Cardiac muscle cell (in vitro differentiated cells and primary cell): ENCODE data around the gene CEP89. TPM values are rescaled to one million over a fixed set of nuclear protein-coding genes. Genes with fewer than 3 reads are reported as not detected.
"Not testable (repeated sequence)": the region's sequence is repeated elsewhere in the genome, so short reads cannot be mapped to it uniquely, and the experiment has no call there.

Source experiments
- DNase-seq, 2 donors: peaks; one replicate each; pipeline versions ENCODE4 v3.0.0 to v3.0.0-alpha.2; 2010 to 2017; ENCODE audit warnings: low read depth in 1 of 2, low spot score in 1 of 2
- H3K27ac ChIP-seq: fragments of 200-600 bp; sonication (generic); 2 replicates; pipeline ENCODE4 v1.5.1; 2016
- H3K27me3 ChIP-seq: fragments of 200-600 bp; sonication (generic); 2 replicates; pipeline ENCODE4 v1.6.0; 2016; ENCODE audit warnings: control low read depth
- H3K36me3 ChIP-seq: fragments of 200-600 bp; sonication (generic); 2 replicates; pipeline ENCODE4 v1.5.1; 2016; ENCODE audit warnings: control low read depth
- H3K4me1 ChIP-seq: fragments of 200-600 bp; sonication (generic); 2 replicates; pipeline ENCODE4 v1.8.1; 2017; ENCODE audit warnings: low read depth, mild to moderate bottlenecking, mixed run types
- H3K4me3 ChIP-seq: fragments of 200-600 bp; sonication (generic); 2 replicates; pipeline ENCODE4 v1.5.1; 2016; ENCODE audit warnings: mild to moderate bottlenecking
- H3K9me3 ChIP-seq: fragments of 200-600 bp; sonication (generic); 2 replicates; pipeline ENCODE4 v1.5.1; 2017; ENCODE audit warnings: low read depth, mild to moderate bottlenecking, control low read depth
- CTCF ChIP-seq: IDR thresholded peaks from 2 replicates; pipeline ENCODE4 v1.5.1; 2012; ENCODE audit warnings: low read depth, mild to moderate bottlenecking, low read length
- polyA plus RNA-seq: library from polyadenylated mRNA; unstranded; fragments of >200 nt; fragmentation: Nextera tagmentation; extraction: Ambion mirVana; gene quantifications from 2 replicates; pipeline ENCODE4 v1.2.1, GENCODE V29; 2016
- total RNA-seq: library from RNA; depleted of rRNA; stranded (reverse); fragments of >200 nt; gene quantifications from 2 replicates; pipeline ENCODE4 v1.2.3, GENCODE V29; 2016

The CEP89 gene
- total and polyA plus RNA-seq, 2 experiments from 2014 or later = 19.4 to 20.0 TPM

- no peaks in the 10 kb centered on the region for H3K4me1 ChIP-seq
- no peaks in the 10 kb centered on the region for H3K27me3 ChIP-seq
- H3K36me3 ChIP-seq = peaks cover 3% of the 10 kb centered on the region
- no peak for DNase-seq
- no peak overlapping the region for H3K27ac ChIP-seq
- H3K4me3 ChIP-seq = no peak overlapping the region
- H3K9me3 ChIP-seq = no peaks in the 10 kb centered on the region
- no peak for TF ChIP-seq CTCF
These were observed 29.2 kb upstream of the CEP89 start for GRCh38 chr19:33000910-33001309.

GRCh38 chr19:33000510-33000909 is 28.8 kb upstream of the CEP89 start:
- peaks cover 3% of the 10 kb centered on the region for H3K36me3 ChIP-seq
- no peak for TF ChIP-seq CTCF
- H3K27me3 ChIP-seq = no peaks in the 10 kb centered on the region
- no peaks in the 10 kb centered on the region for H3K4me1 ChIP-seq
- no peak overlapping the region for H3K27ac ChIP-seq
- H3K9me3 ChIP-seq = no peaks in the 10 kb centered on the region
- no peak for DNase-seq
- H3K4me3 ChIP-seq = no peak overlapping the region

GRCh38 chr19:32998722-32999121 is 27.0 kb upstream of the CEP89 start:
- H3K4me1 ChIP-seq = no peaks in the 10 kb centered on the region
- peaks cover 7% of the 10 kb centered on the region for H3K36me3 ChIP-seq
- no peaks in the 10 kb centered on the region for H3K27me3 ChIP-seq
- H3K27ac ChIP-seq = no peak overlapping the region
- DNase-seq = no peak
- H3K9me3 ChIP-seq = no peaks in the 10 kb centered on the region
- no peak overlapping the region for H3K4me3 ChIP-seq
- no peak for TF ChIP-seq CTCF

- TF ChIP-seq CTCF = no peak
- Histone ChIP-seq H3K36me3 (peaks cover 7% of the 10 kb centered on the region), H3K9me3 (no peaks in the 10 kb centered on the region), H3K4me1 (no peaks in the 10 kb centered on the region), H3K27me3 (no peaks in the 10 kb centered on the region), H3K4me3 (no peak overlapping the region), H3K27ac (no peak overlapping the region)
- DNase-seq = no peak
These were observed 26.1 kb upstream of the CEP89 start for GRCh38 chr19:32997716-32998355.

- not testable (repeated sequence) for H3K4me3 ChIP-seq, H3K36me3 ChIP-seq, H3K27me3 ChIP-seq, H3K9me3 ChIP-seq, H3K27ac ChIP-seq, H3K4me1 ChIP-seq
- DNase-seq = peak in 1 of 2 donors; percentile 27
These were observed 25.3 kb upstream of the CEP89 start for GRCh38 chr19:32997061-32997464.

GRCh38 chr19:32995966-32996365 is 24.2 kb upstream of the CEP89 start:
- not testable (repeated sequence) for H3K27me3 ChIP-seq, H3K9me3 ChIP-seq, DNase-seq, H3K4me1 ChIP-seq, H3K4me3 ChIP-seq, H3K27ac ChIP-seq, H3K36me3 ChIP-seq

GRCh38 chr19:32988724-32989123 is 17.0 kb upstream of the CEP89 start:
- no peak overlapping the region for H3K27ac ChIP-seq
- H3K36me3 ChIP-seq = peaks cover 5% of the 10 kb centered on the region
- no peaks in the 10 kb centered on the region for H3K9me3 ChIP-seq
- no peak for TF ChIP-seq CTCF
- no peaks in the 10 kb centered on the region for H3K4me1 ChIP-seq
- no peak for DNase-seq
- no peak overlapping the region for H3K4me3 ChIP-seq
- H3K27me3 ChIP-seq = no peaks in the 10 kb centered on the region

GRCh38 chr19:32988254-32988653 is 16.5 kb upstream of the CEP89 start:
- not testable (repeated sequence) for H3K4me3 ChIP-seq, H3K27ac ChIP-seq, H3K4me1 ChIP-seq, DNase-seq, H3K27me3 ChIP-seq, H3K36me3 ChIP-seq, H3K9me3 ChIP-seq

- H3K4me3 ChIP-seq, H3K36me3 ChIP-seq: not testable (repeated sequence)
These were observed 10.7 kb upstream of the CEP89 start for GRCh38 chr19:32982488-32982887.

More at GRCh38 chr19:32982488-32982887, 10.7 kb upstream of the CEP89 start:
- H3K4me1 ChIP-seq, H3K9me3 ChIP-seq, DNase-seq, H3K27me3 ChIP-seq, H3K27ac ChIP-seq: not testable (repeated sequence)
